Lower leg skin (tissue), 4 donors: ENCODE results near the gene CHADL. TPM values are rescaled to one million over a fixed set of nuclear protein-coding genes. Genes with fewer than 3 reads are reported as not detected.
A peak's percentile ranks its signal among the peaks of the same experiment; 100 is the strongest.

Experiments used
- DNase-seq, 2 donors: peaks; one replicate each; pipeline ENCODE4 v3.0.0-alpha.2; 2019; ENCODE audit warnings: low spot score in 2 of 2
- H3K4me3 ChIP-seq: fragments of 200-600 bp; sonication (generic); 2 replicates; pipeline ENCODE4 v1.5.1; 2017; ENCODE audit warnings: mild to moderate bottlenecking, low read depth; ENCODE audit not compliant: poor library complexity, severe bottlenecking
- POLR2A ChIP-seq, 2 donors: fragments of 450-650 bp; IDR thresholded peaks; one replicate each; pipeline ENCODE4 v1.6.1; 2016 to 2017; ENCODE audit warnings: antibody characterized with exemption in 2 of 2, mild to moderate bottlenecking in 1 of 2, moderate library complexity in 1 of 2
- WGBS, 2 donors: methylation state at CpG; one replicate each; pipeline ENCODE4 v1.1.5; 2018; 5-methylcytosine and 5-hydroxymethylcytosine counted together
- intact Hi-C: fragments of 100-400 bp; cut with DNase I; formaldehyde crosslinking; loops from one replicate; pipeline ENCODE4 v1.15.0; 2023; ENCODE audit warnings: low total_unique reads
- total RNA-seq, 4 donors: library from RNA; depleted of rRNA; stranded (reverse); fragments of >200 nt; gene quantifications; one replicate each; pipeline ENCODE4 v1.1.0, GENCODE V29; 2016
- TF ChIP-seq, protein P1 (sequence below), 3 donors: fragments of 450-650 bp; IDR thresholded peaks; one replicate each; pipeline ENCODE4 v1.5.1; 2016; ENCODE audit warnings: antibody characterized with exemption in 3 of 3, mild to moderate bottlenecking in 3 of 3, moderate library complexity in 2 of 3

The CHADL gene
- total RNA-seq, 4 donors from 2014 or later: 10.5 to 16.3 (median 11.5) TPM

DNA sequence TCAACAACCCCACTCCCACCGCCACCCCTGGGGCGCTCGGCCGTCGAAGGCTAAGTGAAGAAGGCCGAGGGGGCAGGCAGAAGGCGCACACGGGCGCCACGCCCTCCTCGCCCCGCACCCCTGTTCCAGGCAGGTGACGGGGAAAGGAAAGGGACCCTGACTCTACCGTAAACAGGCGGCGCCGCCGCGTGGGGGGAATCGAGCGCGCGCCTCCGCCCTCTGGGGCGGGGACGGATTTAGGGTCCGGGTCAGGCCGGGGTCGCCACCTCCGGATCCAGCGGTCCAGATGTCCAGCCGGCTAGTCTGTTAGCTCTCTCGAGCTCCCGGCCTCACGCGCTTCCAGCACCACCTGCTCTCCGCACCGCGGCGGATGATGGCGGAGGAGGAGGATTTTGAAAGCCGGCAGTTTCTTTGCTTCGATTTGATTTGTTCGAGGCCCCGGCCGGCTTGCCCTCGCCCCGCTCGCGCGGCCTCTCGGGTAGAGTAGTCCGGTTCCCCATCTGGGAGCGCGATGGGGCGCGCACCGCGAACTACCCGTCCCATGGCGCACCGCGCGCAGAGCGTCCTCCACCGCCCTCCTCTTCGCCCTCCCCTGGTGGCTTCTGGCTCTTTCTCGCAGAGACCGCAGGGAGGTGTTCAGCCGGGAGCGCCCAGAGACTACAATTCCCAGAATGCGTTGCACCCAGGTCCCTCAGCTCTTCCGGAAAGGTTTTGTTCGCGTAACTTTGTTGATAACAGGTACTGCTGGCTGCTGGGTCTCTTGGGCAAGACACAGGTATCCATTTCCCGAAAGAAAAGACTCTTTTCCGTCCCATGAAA is 45.3 kb upstream of the CHADL start, which contains the start of gene RANGAP1:
TSS of gene RANGAP1 (minus strand) at position 368 of the 819 bp plus-strand sequence. CDS start 5,143 bp downstream, outside the sequence.
- DNase-seq: peak; percentile 96 to 99
- peak within 1 kb of the TSS; percentile 92 for H3K4me3 ChIP-seq
- TF ChIP-seq, protein P1, sequence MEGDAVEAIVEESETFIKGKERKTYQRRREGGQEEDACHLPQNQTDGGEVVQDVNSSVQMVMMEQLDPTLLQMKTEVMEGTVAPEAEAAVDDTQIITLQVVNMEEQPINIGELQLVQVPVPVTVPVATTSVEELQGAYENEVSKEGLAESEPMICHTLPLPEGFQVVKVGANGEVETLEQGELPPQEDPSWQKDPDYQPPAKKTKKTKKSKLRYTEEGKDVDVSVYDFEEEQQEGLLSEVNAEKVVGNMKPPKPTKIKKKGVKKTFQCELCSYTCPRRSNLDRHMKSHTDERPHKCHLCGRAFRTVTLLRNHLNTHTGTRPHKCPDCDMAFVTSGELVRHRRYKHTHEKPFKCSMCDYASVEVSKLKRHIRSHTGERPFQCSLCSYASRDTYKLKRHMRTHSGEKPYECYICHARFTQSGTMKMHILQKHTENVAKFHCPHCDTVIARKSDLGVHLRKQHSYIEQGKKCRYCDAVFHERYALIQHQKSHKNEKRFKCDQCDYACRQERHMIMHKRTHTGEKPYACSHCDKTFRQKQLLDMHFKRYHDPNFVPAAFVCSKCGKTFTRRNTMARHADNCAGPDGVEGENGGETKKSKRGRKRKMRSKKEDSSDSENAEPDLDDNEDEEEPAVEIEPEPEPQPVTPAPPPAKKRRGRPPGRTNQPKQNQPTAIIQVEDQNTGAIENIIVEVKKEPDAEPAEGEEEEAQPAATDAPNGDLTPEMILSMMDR (IDR thresholded peaks at IDR 0.05): no peak
- intact Hi-C loops: no loop called here
- 0 to 1% methylated on average over 24 to 77 of the region's 77 CpGs for WGBS, 2 donors

DNA sequence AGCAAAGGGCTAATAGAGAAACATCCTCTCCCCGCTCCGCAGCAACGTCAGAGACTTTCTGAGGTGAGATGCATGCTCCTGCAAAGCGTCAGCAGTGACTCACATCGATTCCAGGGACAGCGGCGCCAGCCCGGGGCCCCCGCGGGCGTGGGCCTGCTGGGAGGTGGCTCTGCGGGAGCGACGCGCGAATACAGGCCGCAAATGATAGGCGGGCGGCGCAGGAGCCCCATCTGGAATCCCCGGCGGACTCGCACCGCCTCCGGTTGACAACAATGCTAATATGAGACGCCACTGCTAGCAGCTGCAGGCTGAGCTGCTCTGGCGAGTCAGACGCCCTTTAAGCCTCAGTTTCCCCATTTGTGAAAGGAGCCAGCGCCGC is 44.7 kb upstream of the CHADL start:
- WGBS, 2 donors: 0 to 1% methylated on average over 20 to 22 of the region's 30 CpGs
- peak; percentile 56 to 91 for DNase-seq

DNA sequence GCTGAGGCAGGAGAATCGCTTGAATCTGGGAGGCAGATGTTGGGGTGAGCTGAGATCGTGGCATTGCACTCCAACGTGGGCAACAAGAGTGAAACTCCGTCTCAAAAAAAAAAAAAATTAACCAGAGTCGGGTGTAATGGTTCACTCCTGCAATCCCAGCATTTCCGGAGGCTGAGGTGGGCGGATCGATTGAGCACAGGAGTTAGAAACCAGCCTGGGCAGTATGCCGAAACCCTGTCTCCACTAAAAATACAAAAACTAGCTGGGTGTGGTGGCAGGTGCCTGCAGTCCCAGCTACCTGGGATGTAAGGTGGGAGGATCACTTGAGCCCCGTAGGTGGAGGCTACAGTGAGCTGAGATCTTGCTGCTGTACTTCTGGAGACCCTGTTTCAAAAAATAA is 43.7 kb upstream of the CHADL start:
- no peak overlapping the region for H3K4me3 ChIP-seq
- 53 to 61% methylated on average over 10 of the region's 10 CpGs for WGBS, 2 donors

More for the DNA sequence above, 44.7 kb upstream of the CHADL start:
- intact Hi-C loops: no loop called here
- TF ChIP-seq, protein P1 (IDR thresholded peaks at IDR 0.05): no peak
- TF ChIP-seq POLR2A (IDR thresholded peaks at IDR 0.05): no peak
- peak overlapping the region; percentile 92 for H3K4me3 ChIP-seq

DNA sequence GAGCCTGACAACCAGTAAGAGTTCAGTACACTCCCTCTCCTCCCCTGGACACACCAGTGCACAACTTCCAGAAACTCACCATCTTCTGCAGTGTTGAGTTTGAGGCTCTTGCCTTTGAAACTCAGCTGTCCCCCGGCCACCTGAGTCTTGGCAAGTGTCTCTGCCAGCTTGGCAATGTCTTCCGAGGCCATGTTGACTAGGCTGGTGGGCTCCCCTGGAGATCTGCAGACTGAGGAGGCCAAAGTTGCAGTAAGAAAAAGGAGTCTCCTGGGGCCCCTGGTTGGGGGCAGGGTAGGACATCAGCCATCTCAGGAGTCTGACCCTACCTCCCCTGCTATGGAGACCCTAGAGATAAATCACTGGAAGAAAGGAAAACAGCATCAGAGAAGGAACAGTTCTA is 40.1 kb upstream of the CHADL start:
- DNase-seq: no peak
- WGBS, 2 donors: 67 to 76% methylated on average over 2 of the region's 2 CpGs
- TF ChIP-seq POLR2A (IDR thresholded peaks at IDR 0.05): no peak
- TF ChIP-seq, protein P1 (IDR thresholded peaks at IDR 0.05): no peak
- intact Hi-C loops: no loop called here
- H3K4me3 ChIP-seq: no peak overlapping the region

More for the DNA sequence above, 43.7 kb upstream of the CHADL start:
- no peak for TF ChIP-seq POLR2A (IDR thresholded peaks at IDR 0.05)
- TF ChIP-seq, protein P1 (IDR thresholded peaks at IDR 0.05): no peak
- intact Hi-C loops: no loop called here
- DNase-seq: no peak

- WGBS, 2 donors: 45 to 47% methylated on average over 3 of the region's 3 CpGs
- intact Hi-C loops: no loop called here
- no peak overlapping the region for H3K4me3 ChIP-seq
- peak in 1 of 2 donors; percentile 69 for DNase-seq
- no peak for TF ChIP-seq POLR2A (IDR thresholded peaks at IDR 0.05)
- TF ChIP-seq, protein P1 (IDR thresholded peaks at IDR 0.05): no peak
Observed at GRCh38 chr22:41280065-41280464, 39.3 kb upstream of the CHADL start.
